ENCODE data around the gene ZNF581. TPM values are rescaled to one million over a fixed set of nuclear protein-coding genes. Genes with fewer than 3 reads are reported as not detected.

Gene ZNF581
- total and polyA plus RNA-seq, 4 donors = 2.1 to 7.3 (median 5.2) TPM

DNA sequence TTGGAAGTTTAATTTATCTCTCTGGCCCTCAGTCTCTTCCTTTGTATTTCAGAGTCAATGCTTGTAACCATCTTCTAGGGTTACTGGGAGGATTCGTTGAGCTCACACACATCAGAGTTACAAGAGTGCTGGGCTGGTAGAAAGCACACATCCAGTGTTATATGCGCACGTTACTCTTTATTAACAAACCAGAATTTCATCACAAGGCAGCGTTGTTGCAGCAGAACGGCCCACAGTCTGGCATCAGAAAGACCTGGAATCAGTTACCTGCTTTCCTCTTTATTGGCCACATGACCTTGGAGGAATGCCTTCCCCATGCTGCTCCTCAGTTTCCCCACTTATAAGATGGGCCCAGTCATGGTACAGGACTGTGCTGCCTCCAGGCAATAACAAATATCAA lies 34.1 kb upstream of the ZNF581 start:
- Histone ChIP-seq H3K4me1 (ENCODE audit: control insufficient read depth in 4 of 4, insufficient read depth in 4 of 4, low read length in 3 of 4) (peaks cover 0 to 18% (median 15%) of the 10 kb centered on the region in 4 donors), H3K27ac (ENCODE audit: low read depth in 1 of 2, low read length in 2 of 2) (no peak overlapping the region), H3K36me3 (ENCODE audit: control insufficient read depth in 4 of 4, insufficient read depth in 3 of 4, low read depth in 1 of 4, low read length in 3 of 4) (peaks cover 0 to 8% (median 2%) of the 10 kb centered on the region in 4 donors), H3K9ac (ENCODE audit: low read depth in 1 of 2, low read length in 2 of 2) (no peak overlapping the region), H3K9me3 (ENCODE audit: control insufficient read depth in 4 of 4, low read length in 3 of 4) (no peaks in the 10 kb centered on the region), H3K4me3 (ENCODE audit: low read depth in 1 of 3, low read length in 3 of 3) (no peak overlapping the region), H3K27me3 (ENCODE audit: control insufficient read depth in 4 of 4, insufficient read depth in 4 of 4, low read length in 3 of 4) (no peaks in the 10 kb centered on the region)
- TF ChIP-seq TAF1 (conservative IDR thresholded peaks at IDR 0.05) (no peak), GABPA (IDR thresholded peaks at IDR 0.05 in 1 of 2, conservative IDR thresholded peaks at IDR 0.05 in 1 of 2) (no peak), HNF4A (conservative IDR thresholded peaks at IDR 0.05) (no peak), FOXA1 (IDR thresholded peaks at IDR 0.05) (no peak), RXRA (IDR thresholded peaks at IDR 0.05) (no peak), HNF4G (IDR thresholded peaks at IDR 0.05) (no peak), EGR1 (IDR thresholded peaks at IDR 0.05; ENCODE audit: low read depth in 2 of 2) (no peak)
- TF ChIP-seq, protein P1, sequence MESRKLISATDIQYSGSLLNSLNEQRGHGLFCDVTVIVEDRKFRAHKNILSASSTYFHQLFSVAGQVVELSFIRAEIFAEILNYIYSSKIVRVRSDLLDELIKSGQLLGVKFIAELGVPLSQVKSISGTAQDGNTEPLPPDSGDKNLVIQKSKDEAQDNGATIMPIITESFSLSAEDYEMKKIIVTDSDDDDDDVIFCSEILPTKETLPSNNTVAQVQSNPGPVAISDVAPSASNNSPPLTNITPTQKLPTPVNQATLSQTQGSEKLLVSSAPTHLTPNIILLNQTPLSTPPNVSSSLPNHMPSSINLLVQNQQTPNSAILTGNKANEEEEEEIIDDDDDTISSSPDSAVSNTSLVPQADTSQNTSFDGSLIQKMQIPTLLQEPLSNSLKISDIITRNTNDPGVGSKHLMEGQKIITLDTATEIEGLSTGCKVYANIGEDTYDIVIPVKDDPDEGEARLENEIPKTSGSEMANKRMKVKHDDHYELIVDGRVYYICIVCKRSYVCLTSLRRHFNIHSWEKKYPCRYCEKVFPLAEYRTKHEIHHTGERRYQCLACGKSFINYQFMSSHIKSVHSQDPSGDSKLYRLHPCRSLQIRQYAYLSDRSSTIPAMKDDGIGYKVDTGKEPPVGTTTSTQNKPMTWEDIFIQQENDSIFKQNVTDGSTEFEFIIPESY (IDR thresholded peaks at IDR 0.05) = no peak
- TF ChIP-seq, protein P2, sequence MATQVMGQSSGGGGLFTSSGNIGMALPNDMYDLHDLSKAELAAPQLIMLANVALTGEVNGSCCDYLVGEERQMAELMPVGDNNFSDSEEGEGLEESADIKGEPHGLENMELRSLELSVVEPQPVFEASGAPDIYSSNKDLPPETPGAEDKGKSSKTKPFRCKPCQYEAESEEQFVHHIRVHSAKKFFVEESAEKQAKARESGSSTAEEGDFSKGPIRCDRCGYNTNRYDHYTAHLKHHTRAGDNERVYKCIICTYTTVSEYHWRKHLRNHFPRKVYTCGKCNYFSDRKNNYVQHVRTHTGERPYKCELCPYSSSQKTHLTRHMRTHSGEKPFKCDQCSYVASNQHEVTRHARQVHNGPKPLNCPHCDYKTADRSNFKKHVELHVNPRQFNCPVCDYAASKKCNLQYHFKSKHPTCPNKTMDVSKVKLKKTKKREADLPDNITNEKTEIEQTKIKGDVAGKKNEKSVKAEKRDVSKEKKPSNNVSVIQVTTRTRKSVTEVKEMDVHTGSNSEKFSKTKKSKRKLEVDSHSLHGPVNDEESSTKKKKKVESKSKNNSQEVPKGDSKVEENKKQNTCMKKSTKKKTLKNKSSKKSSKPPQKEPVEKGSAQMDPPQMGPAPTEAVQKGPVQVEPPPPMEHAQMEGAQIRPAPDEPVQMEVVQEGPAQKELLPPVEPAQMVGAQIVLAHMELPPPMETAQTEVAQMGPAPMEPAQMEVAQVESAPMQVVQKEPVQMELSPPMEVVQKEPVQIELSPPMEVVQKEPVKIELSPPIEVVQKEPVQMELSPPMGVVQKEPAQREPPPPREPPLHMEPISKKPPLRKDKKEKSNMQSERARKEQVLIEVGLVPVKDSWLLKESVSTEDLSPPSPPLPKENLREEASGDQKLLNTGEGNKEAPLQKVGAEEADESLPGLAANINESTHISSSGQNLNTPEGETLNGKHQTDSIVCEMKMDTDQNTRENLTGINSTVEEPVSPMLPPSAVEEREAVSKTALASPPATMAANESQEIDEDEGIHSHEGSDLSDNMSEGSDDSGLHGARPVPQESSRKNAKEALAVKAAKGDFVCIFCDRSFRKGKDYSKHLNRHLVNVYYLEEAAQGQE (IDR thresholded peaks at IDR 0.05) = no peak
- 81% methylated on average over 5 of the region's 5 CpGs for WGBS
- DNase-seq (ENCODE audit: low spot score) = no peak

DNA sequence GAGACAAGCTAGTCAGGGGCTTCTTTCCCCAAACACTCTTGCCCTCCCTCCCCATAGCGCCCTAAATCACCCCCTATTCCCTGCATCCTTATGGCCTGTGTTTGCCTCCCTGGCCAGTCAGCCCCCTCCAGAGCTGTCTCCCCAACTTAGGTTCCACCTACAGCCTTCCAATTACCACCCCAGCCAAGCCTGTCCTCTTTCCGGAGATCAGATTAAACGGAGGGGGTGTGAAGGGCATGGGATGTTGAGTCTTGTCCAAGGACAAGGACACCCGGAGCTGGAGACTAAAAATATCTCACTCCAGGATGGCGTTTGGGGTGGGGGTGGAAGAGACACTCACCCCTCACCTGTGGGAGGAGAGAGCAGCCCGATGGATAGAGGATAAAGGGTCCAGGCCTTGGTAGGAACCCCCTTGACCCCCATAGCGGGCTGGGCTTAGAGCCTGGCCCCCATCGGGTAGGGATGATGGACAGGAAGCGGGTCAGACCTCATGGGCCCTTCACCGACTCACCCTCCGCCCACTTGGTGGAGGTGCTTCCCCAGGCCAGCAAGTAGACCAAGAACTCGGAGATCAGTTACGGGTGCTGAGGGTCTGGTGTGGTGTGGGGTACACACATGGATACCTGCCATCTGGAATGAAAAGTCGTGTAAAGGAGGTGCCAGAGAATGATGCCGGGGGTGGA lies 32.0 kb upstream of the ZNF581 start:
- 84% methylated on average over 15 of the region's 15 CpGs for WGBS
- H3K27ac ChIP-seq (ENCODE audit: low read depth in 1 of 2, low read length in 2 of 2) = no peak overlapping the region

More for the DNA sequence above, 32.0 kb upstream of the ZNF581 start:
- TF ChIP-seq SP1 (IDR thresholded peaks at IDR 0.05) (no peak), TAF1 (conservative IDR thresholded peaks at IDR 0.05) (no peak), NR2F2 (IDR thresholded peaks at IDR 0.05) (no peak), FOXA2 (IDR thresholded peaks at IDR 0.05) (no peak), GABPA (IDR thresholded peaks at IDR 0.05 in 1 of 2, conservative IDR thresholded peaks at IDR 0.05 in 1 of 2) (no peak), HNF4A (conservative IDR thresholded peaks at IDR 0.05) (no peak), EGR1 (IDR thresholded peaks at IDR 0.05; ENCODE audit: low read depth in 2 of 2) (no peak), JUND (IDR thresholded peaks at IDR 0.05) (no peak), RAD21 (IDR thresholded peaks at IDR 0.05) (no peak), HNF4G (IDR thresholded peaks at IDR 0.05) (no peak)
- TF ChIP-seq, protein P3, sequence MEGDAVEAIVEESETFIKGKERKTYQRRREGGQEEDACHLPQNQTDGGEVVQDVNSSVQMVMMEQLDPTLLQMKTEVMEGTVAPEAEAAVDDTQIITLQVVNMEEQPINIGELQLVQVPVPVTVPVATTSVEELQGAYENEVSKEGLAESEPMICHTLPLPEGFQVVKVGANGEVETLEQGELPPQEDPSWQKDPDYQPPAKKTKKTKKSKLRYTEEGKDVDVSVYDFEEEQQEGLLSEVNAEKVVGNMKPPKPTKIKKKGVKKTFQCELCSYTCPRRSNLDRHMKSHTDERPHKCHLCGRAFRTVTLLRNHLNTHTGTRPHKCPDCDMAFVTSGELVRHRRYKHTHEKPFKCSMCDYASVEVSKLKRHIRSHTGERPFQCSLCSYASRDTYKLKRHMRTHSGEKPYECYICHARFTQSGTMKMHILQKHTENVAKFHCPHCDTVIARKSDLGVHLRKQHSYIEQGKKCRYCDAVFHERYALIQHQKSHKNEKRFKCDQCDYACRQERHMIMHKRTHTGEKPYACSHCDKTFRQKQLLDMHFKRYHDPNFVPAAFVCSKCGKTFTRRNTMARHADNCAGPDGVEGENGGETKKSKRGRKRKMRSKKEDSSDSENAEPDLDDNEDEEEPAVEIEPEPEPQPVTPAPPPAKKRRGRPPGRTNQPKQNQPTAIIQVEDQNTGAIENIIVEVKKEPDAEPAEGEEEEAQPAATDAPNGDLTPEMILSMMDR (IDR thresholded peaks at IDR 0.05; ENCODE audit: low read depth, low read length, missing input control) = no peak
- TF ChIP-seq, protein P2 (IDR thresholded peaks at IDR 0.05) = no peak
- TF ChIP-seq, protein P1 (IDR thresholded peaks at IDR 0.05) = no peak
- TF ChIP-seq, protein P4, sequence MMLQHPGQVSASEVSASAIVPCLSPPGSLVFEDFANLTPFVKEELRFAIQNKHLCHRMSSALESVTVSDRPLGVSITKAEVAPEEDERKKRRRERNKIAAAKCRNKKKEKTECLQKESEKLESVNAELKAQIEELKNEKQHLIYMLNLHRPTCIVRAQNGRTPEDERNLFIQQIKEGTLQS (IDR thresholded peaks at IDR 0.05) = no peak
- Histone ChIP-seq H3K9ac (ENCODE audit: low read depth in 1 of 2, low read length in 2 of 2) (no peak overlapping the region), H3K4me3 (ENCODE audit: low read depth in 1 of 3, low read length in 3 of 3) (no peak overlapping the region), H3K4me1 (ENCODE audit: control insufficient read depth in 4 of 4, insufficient read depth in 4 of 4, low read length in 3 of 4) (peaks cover 0 to 9% (median 7%) of the 10 kb centered on the region in 4 donors), H3K27me3 (ENCODE audit: control insufficient read depth in 4 of 4, insufficient read depth in 4 of 4, low read length in 3 of 4) (no peaks in the 10 kb centered on the region), H3K9me3 (ENCODE audit: control insufficient read depth in 4 of 4, low read length in 3 of 4) (no peaks in the 10 kb centered on the region), H3K36me3 (ENCODE audit: control insufficient read depth in 4 of 4, insufficient read depth in 3 of 4, low read depth in 1 of 4, low read length in 3 of 4) (peaks cover 0 to 20% (median 11%) of the 10 kb centered on the region in 4 donors)
- DNase-seq (ENCODE audit: low spot score) = no peak

Data from liver (tissue), 9 donors.